Fibroblast of pulmonary artery (primary cell): ENCODE results near the gene TTC39A.

ENCODE experiments used
- DNase-seq: peaks from one replicate; pipeline ENCODE4 v3.0.0-alpha.2; 2010; ENCODE audit warnings: low read depth
- H3K4me3 ChIP-seq: replicated peaks from 2 replicates; pipeline ENCODE4 v1.5.1; 2011; ENCODE audit warnings: low read depth, mild to moderate bottlenecking, control low read depth, low read length, moderate library complexity
- TF ChIP-seq, protein P1 (sequence below): IDR thresholded peaks from 2 replicates; pipeline ENCODE4 v1.5.1; 2011; ENCODE audit warnings: mild to moderate bottlenecking, control low read depth, low read length, inconsistent platforms; ENCODE audit errors: missing control alignments

TTC39A gene

DNA sequence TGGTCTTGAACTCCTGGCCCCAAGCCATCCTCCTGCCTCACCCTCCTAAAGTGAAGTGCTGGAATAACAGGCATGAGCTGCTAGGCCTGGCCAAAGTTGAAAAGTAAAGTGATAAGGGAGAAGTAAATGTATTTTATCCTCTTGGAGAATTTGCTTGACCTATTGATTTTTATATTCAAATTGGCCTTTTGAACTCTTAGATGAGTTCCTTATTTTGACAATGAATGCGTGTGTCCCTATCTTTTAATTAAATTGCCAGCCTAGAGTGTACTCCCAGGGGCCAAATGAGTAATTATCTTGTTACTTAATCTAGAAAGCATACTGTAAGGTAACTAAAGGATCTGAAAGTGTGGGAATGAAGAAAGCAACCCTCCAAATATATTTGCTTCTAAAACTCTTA, 82.9 kb downstream of the TTC39A start:
- no peak for DNase-seq
- TF ChIP-seq, protein P1, sequence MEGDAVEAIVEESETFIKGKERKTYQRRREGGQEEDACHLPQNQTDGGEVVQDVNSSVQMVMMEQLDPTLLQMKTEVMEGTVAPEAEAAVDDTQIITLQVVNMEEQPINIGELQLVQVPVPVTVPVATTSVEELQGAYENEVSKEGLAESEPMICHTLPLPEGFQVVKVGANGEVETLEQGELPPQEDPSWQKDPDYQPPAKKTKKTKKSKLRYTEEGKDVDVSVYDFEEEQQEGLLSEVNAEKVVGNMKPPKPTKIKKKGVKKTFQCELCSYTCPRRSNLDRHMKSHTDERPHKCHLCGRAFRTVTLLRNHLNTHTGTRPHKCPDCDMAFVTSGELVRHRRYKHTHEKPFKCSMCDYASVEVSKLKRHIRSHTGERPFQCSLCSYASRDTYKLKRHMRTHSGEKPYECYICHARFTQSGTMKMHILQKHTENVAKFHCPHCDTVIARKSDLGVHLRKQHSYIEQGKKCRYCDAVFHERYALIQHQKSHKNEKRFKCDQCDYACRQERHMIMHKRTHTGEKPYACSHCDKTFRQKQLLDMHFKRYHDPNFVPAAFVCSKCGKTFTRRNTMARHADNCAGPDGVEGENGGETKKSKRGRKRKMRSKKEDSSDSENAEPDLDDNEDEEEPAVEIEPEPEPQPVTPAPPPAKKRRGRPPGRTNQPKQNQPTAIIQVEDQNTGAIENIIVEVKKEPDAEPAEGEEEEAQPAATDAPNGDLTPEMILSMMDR, result no peak
- H3K4me3 ChIP-seq, result no peak overlapping the region

DNA sequence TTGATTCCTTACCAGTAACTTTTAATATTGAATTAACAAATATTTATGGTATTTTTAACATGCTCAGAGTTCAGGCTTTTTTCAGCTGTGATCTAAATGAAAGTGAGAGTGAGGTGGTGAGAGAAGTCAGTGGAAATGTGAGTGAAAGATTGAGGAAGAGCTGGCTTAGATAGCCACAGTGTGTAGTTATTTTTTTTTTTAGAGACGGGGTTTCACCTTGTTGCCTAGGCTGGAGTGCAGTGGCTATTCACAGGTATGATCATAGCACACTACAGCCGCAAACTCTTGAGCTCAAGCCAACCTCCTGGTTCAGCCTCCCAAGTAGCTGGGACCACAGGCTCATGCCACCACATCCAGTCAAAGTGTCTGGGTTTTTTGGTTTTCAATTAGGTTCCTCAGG, 83.3 kb downstream of the TTC39A start:
- TF ChIP-seq, protein P1, result no peak
- no peak for DNase-seq

DNA sequence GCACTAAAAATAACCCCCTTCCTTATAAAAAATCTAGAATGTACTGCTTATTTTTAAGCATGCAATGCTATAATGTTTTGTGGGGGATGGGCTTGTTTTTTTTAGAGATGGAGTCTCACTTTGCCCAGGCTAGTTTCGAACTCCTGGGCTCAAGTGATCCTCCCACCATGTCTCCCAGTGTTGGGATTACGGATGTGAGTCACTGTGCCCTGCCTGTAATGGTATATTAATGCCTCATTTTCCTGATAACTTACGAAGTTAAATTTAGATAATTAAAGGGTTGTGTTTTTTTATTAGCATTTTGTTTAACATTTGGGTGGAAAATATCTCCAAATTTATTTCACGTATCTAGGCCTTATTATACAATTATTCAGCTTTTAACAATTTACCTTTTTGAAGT, 87.8 kb downstream of the TTC39A start:
- no peak overlapping the region for H3K4me3 ChIP-seq
- TF ChIP-seq, protein P1, result no peak
- DNase-seq, result no peak

More for the DNA sequence above, 83.3 kb downstream of the TTC39A start:
- H3K4me3 ChIP-seq, result no peak overlapping the region

DNA sequence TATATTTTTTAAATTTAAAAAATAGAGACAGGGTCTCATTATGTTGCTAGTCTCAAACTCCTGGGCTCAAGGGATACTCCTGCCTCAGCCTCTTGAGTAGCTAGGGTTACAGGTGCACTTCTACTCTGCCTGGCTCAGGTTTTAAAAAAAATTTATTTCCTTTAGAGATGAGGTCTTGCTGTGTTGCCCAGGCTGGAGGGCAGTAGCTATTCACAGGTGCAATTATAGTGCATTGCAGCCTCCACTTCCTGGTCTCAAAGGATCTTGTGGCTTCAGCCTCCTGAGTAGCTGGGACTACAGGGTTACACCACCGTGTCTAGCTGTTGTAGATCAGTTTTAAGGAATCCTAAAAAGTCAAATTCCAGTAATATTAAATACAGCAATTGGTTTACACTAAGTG, 89.2 kb downstream of the TTC39A start:
- DNase-seq, result no peak
- TF ChIP-seq, protein P1, result no peak
- no peak overlapping the region for H3K4me3 ChIP-seq

DNA sequence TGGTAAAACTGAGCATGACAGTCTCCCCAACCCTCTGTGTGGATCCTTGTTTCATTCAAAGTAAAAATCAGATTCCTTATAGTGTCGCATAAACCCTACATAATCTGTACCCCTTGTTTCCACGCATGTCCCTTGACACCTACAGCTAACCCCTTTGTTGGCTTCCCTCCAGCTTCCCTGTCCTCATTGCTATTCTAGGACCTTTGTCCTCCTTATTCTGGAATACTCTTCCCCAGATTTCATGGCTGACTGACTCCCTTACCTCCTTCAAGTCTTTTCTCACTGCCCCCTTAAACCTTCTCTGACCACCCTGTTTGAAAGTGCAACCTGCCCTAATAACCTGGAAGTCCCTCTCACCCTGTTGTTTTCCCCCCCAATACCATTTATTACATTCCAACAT, 90.3 kb downstream of the TTC39A start:
- TF ChIP-seq, protein P1, result no peak
- no peak for DNase-seq
- H3K4me3 ChIP-seq, result no peak overlapping the region

DNA sequence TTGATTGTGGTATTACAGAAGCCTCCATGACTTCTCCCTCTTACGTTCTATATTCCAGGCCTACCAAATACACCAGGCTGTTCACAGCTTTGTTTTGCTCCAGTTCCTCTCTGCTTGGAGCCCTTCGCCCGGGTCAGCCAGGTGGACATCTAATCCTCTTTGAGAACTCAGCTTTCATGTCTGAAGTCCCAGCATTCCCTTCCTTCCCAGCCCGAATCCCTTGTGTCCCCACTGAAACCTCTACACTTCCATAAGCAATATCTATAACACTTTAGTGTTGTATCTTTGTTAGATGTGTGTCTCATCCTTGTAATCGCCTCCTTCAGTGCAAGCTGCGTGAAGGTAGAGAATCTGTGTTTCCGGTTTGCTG, 92.3 kb downstream of the TTC39A start:
- DNase-seq, result no peak

More for the DNA sequence above, 92.3 kb downstream of the TTC39A start:
- peak overlapping the region; percentile 83 for H3K4me3 ChIP-seq
- TF ChIP-seq, protein P1, result no peak
